ENCODE measurements around the gene CD2BP2.
A peak's percentile ranks its signal among the peaks of the same experiment; 100 is the strongest.

CD2BP2 gene

DNA sequence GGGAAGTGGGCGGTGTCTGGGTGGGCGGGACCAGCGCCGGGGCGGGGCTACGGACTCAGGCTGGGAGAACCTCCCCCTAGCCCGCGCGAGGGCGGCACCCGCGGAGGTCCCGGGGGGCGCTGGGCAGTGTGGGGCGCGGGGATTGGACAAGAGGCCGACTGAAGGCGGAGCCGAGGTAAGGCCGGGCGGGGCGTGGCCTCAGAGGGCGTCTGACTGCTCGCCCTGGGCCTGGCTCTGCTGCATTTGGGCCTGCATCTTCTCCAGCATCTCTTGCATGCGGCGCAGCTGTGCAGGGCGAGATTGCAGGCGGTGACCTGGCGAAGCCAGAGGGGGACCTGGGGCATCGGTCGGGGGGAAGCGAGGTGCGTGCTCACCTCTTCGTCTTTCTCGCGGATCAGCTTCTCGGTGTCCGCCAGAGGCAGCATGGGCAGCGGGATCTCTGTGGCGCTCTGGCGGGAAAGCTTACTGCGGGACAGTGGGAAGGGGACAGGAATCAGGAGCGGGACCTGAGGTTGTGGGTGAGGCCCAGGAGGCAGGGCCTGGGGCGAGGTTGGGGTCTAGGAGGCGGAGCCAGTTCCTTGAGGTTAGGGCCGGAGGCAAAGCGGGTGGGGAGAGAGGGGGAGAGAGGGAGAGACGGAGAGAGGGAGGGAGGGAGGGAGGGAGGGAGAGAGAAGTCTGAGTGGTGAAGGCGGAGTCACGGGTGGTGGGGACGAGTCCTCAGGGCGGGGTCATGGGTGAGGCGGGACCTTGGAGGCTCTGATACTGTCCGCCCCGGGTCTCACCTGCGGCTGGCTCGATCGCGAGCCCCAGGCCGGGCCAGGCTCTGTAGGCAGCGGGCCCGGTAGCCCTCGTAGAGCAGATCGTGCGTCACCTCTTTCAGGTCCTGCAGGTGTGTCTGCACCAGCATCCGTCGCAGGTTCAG lies 23.4 kb upstream of the CD2BP2 start:
- DNase-seq, result peak; percentile 90

DNA sequence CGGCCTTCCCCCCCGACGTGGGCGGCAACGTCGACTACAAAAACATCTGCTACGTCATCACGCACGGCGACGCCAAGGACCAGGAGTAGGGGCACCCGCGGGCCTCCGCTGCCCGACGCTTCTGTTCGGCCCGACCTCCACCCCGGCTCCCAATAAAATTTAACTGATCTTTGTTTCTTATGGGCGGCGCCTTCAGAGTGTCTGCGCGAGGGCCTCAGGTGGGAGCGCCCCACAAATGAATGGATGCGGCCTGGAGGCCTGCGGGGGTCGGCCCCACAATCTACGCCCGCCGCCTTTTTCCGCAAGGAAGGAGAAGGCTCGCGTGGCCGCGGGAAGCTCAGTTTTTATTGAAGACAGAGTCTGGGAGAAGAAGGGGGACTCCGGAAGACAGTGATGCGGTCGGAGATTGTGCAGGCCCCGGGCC lies 22.7 kb upstream of the CD2BP2 start:
- peak; percentile 58 for DNase-seq

DNA sequence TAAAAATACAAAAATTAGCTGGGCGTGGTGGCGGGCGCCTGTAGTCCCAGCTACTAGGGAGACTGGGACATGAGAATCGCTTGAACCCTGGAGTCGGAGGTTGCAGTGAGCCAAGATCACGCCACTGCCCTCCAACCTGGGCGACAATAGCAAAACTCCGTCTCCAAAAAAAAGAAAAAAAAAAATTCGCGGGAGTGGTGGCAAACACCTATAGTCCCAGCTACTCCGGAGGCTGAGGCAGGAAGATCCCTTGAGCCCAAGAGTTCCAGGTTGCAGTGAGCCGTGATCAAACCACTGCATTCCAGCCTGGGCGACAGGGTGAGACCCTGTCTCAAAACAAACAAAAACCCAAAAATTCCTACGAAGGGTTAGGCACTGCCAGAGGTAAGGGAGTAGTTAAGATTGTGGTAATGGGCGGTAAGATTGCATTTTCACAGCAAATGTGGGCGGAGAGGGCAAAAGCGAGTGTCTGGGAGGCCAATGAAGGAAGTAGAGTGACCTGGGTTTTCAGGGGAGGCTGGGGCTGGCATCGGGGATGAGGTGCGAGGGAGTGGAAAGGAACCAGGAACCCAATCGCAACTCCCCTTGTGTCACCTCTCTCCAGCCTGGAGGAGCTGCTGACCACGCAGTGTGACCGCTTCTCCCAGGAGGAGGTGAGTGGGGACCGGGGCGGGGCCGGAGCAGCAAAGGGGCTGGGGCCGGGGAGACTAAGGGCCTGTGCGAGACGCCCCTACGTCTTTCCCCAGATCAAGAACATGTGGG lies 22.1 kb upstream of the CD2BP2 start:
- no peak for DNase-seq

DNA sequence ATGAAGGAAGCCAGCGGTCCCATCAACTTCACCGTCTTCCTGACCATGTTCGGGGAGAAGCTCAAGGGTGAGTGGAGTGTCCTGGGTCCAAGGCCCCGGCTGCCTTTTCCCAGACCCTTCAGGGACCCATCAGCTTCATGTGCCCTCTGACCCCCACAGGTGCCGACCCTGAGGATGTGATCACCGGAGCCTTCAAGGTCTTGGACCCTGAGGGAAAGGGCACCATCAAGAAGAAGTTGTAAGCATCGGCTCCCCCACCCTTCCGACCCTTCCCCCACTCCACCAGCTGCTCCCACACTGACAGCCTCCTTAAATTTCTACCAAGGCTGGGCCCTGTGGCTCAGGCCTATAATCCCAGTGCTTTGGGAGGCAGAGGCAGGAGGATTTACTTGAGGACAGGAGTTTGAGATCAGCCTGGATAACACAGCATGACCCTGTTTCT lies 21.4 kb upstream of the CD2BP2 start:
- no peak for DNase-seq

DNA sequence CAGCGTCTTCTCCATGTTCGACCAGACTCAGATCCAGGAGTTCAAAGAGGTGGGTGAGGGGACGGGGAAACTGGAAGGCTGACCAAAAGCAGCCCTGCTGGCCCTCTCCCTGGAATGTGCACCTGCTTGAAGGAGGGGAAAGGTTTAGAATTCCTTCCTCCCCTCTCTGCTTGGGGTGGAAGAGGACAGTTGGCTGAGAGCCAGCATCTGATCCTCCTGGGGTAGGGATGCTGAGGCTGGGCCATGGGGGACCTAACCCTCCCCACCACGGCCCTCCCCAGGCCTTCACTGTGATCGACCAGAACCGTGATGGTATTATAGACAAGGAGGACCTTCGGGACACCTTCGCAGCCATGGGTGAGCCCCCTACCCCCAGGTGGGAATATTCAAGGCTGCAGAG lies 20.8 kb upstream of the CD2BP2 start:
- no peak for DNase-seq

DNA sequence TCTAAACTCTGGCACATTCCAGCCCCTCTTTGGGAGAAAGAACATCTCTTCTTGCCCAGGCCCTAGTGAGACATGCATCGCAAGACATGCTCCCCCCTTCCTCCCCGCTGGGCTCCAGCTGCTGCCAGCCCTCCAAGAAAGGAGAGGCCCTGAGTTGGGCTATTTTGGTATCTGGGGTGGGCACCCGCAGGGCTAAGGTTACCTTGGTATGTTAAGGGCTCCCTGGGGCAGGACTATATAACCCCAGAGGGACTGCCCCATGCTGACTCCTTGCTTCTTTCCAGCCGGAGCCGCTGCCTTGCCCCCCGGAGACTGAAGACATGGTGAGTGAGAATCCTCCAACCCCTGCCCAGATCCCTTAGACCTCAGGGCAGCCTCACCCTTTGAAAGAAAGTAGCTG lies 19.4 kb upstream of the CD2BP2 start, which contains the start of gene MYL11:
Gene MYL11, plus strand, starts transcription at position 265 of the 400 bp plus-strand sequence. Its CDS starts 56 bp downstream, at position 321.
- DNase-seq, result no peak

DNA sequence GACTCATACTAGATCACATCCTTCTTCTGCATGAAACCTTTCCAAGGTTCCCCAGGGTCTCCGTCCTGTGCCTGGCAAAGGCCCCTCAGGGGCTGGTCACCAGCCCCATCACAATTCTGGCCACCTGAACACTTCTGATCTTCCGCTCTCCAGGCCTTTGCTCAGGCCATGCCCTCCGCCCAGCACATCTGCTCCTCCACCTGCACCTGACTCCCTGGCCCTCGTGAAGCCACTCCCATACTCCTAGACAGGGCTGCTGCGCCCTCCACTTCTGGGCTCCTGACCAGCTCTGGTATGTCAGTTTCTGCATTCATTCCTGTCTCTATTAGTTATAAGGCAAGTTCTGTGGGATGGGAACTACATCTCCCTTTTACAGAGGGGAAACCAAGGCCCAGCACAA lies 17.6 kb upstream of the CD2BP2 start:
- DNase-seq, result no peak

DNA sequence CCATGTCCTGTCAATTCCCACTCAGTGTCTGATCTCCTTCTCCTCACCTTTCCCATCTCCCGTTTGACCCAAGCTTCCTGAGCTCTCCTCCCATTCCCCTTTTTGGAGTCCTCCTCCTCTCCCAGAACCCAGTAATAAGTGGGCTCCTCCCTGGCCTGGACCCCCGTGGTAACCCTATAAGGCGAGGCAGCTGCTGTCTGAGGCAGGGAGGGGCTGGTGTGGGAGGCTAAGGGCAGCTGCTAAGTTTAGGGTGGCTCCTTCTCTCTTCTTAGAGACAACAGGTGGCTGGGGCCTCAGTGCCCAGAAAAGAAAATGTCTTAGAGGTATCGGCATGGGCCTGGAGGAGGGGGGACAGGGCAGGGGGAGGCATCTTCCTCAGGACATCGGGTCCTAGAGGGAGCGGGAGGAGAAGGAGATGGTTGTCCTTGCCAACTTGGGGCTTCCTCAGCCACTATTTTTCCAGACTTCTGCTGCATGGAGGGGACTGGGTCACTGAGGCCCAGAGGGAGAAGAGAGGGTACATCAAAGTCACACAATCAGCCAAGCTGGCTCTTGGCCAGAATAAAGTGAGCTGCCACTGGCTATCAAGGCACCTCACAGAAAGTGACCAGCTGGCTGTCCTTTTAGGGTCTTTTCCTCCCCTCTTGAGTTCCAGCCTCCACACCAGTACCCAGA lies 17.1 kb upstream of the CD2BP2 start:
- no peak for DNase-seq

DNA sequence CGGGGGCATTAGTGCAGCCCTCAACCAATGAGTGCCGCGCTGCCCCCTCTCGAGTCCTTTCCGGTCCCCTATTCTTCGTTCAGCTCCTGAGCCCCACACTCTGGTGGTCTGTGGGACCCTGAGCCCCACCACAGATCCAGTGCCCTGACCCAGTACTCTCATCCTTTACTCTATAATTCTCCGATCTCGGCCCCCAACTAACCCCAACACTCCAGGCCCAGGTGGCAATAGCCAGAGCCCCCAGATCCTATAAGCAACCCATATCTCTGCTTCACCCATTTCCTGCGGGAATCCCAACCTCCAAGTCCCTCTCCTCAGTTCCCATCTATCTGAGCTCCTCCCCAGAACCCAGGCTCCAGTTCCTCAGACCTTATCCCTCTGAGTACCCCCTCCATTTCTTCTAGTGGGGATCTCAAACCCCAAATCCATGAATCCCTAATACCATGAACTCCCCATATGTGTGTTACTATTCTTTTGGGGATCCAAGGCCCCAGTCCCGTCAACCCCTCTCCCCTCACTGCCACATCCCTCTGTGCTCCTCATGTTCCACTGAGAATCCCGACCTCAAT lies 16.2 kb upstream of the CD2BP2 start:
- DNase-seq, result no peak

DNA sequence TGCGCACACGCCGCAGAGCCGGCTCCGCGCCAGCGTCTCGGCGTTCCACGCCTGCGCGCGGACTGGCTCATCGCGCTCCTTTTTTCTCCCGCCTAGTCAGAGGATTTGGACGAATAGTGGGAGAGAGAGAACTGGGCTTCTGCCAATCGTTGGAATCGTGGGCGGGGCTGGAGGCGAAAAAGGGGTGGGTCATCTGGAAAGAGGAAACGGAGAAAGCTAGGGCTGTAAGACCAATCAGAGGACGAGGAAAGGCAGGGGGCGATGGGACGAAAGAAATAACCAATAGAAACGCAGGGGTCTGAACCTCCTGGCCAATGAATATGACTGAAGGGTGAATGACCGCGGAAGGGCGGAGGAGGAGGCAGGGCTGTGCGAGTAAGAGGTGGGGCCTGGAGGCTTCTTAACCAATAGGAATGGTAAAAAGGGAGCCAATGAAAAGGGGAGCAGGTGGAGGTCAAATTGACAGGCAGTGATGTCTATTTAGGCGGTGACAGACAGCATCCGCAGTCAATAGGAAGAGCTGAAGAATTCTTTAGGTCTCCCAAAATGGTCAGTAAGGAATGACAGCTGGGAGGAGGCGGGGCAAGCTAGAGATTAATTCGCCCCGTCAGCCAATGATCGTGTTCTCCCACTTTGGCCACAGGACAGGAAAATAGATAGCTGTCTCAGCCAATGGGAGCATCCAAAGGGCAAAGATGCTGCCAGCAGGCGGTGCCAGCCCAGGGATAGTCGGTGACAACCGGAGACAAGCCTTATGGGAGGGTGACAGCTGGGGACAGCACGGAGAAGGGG lies 15.5 kb upstream of the CD2BP2 start, which contains the start of gene TBC1D10B:
Gene TBC1D10B, minus strand, starts transcription at position 39 of the 792 bp plus-strand sequence. CDS start 311 bp downstream, outside the sequence.
- DNase-seq, result peak; percentile 95

DNA sequence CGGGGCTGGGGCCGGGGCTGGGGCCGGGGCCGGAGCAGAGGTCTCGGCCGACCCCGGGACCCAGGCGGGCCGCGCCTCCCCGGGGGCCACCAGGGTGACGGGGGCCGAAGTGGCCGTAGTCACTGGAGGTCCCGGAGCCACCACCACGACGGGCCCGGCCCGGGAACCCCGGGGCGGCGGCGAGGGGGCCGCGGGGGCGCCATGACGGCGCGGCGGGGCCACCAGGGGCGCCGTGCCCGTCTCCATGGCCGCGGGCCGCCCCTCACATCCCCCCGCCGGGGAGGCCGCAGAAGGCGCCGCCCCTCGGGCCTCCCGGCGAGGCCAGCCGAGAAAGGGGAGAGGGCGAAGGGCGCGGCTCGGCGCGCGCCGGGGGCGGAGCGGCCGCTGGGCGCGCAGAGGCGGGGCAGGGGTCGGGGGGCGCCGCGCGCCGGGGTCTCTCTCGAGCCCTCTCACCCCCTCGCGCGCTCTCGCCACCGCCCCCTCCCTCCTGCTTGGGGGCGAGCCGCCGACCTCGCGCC lies 14.9 kb upstream of the CD2BP2 start:
- DNase-seq, result no peak

DNA sequence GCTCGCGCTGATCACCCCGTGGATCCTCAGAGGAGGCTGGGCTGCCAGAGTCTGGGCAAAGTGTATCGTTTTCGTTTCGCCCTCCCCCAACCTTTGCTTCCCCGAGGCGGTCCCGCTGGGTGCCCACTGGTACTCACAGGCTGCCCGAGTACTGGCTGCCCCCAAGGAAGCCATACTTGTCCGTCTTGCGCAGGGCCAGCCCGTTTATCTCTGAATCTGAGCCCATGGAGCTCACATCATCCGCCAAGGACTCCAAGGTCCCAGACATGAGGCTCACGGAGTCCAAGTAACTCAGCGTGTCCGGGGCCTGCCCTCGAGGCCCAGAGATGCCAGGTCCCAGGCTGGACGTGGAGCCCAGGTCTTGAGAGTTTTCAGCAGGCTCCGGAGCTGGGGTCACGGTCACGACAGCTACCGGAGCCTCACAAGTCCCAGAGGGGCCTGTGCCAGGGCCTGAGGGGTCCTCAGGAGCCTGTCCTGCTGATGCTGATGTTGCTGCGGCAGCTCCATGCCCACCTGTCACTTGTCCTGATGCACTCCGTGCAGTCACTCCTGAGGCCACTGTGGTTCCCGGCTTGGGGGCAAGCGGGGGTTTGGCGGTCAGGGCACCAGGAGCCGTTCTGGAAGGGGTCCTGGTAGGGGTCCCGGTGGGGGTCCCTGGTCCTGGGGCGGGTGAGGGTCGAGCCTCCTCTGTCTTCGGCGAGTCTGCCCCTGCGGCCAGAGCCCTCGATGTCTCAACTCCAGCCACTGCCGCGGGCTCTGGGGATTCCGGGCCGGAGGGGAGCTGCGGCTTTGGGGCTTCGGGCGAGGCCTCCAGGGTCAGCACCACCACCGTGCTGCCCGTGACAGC lies 14.2 kb upstream of the CD2BP2 start:
- no peak for DNase-seq

DNA sequence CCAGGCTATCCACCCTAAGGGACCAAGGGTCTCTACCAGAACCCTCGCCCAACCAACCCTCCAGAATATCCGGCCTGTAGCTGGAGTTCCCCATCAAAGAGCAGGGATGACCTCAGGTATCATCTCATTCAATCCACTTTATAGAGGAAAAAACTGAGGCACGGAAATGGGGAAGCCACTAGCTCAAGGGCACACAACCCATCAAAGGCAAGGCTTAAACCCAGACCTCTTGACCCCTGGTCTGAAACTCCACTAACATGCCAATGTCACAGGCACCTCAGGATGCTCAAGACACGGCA lies 13.6 kb upstream of the CD2BP2 start:
- no peak for DNase-seq

DNA sequence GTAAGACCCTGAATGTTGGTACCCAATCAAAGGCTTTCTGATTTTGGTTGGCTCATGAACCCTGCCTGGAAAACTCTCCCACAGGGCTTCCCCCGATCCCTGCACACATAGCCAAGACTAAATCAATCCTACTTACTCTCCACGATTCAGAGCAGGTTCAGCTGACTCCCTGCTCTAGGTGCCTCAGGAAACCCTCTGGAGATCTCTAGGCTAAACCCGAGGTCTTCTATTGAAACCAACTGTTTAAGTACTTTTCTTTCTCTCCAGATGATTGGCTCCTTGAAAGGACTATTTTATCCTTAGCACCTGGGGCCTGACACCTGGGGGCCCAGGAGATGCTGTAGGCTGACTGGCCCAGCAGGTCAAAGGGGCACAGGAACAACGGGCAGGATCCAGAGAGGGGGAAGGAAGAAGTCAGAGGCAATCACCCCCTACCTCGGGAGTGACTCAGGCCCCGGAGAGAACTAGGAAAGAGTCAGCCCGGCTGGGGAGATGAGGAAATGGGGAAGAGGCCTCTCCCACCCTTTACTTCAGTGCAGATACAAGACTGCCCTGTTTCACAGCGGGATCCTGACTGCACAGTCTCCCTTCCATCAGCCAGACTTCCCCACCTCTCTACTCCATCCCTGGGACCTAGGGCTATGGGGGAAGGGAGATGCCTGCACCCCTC lies 13.1 kb upstream of the CD2BP2 start:
- DNase-seq, result no peak

DNA sequence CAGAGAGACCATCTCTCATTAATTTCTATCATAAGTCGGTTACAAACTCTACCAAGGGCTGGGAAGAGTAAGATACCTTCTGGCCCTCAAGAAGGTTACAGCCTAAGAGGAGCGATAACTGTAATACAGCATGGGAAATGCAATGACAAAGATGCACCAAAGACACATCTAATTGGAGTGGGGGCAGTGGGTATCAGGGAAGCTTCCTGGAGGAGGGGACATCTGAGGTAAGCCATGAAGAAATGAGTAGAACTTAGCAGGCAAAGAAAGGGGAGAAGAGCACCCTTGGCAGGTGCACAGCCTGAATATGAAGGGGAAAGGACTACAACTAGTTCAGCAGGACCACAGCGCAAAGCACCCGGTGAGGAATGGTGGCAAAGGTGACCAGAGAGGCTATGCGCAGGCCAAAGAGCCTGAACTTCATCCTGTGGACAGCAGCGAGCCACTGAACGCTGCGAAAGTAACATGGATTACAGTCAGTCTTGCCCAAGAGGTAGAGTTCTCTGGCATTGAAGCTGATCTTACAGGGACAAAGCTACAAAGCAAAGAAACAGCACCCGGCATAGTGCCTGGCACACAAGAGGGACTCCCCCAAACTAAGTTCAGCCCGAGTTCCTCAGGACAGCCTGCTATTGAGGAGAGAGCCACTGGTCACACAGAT lies 12.4 kb upstream of the CD2BP2 start:
- no peak for DNase-seq

DNA sequence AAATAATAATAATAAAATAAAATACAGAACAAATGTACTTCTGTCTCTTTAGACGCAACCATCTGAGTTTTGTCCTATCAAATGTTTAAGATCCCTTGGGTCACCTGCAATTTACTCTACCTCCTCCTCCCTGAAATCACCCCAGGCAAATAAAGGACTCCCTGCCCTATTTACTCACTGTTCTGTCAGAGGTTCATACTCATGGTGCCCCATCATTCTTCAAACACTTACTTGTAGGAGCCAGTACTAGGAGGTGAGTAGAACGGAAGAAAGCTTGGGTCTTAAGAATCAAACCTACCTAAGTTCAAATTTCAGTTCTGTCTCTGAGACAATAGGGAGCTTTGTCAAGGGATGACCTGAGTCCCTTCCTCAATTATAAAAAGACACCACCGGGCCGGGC lies 11.4 kb upstream of the CD2BP2 start:
- DNase-seq, result no peak

DNA sequence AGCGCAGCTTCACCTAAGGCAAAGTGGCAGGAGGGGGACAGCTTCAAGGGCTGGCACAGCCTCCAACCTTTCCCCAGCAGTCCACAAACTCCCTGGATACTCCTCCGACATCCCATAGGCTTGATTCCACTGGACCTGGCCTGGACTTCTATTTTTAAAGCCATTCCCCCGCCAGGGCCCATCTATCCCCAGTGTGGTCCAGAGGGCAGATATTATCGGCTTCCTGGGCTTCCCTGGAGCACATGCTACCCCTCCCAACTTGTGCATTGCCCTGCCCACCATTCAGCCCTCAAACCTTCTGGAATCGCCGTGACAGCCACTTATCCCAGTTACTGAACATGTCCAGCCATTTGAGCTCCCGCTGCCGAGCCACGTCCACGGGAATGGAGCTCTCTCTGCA lies 10.1 kb upstream of the CD2BP2 start:
- no peak for DNase-seq

DNA sequence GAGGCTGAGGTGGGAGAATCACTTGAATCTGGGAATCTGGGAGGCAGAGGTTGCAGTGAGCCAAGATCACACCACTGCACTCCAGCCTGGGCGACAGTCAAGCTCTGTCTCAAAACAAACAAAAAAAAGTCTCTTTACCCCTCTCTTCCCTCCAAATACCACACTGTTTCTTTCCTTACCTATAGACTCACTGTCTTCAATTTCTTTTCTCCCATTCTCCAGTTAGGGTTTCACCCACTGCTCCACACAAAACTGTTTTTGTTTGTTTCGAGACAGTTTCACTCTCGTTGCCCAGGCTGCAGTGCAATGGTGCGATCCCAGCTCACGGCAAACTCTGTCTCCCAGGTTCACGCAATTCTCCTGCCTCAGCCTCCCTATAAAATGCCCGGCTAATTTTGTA lies 6.1 kb upstream of the CD2BP2 start:
- no peak for DNase-seq

DNA sequence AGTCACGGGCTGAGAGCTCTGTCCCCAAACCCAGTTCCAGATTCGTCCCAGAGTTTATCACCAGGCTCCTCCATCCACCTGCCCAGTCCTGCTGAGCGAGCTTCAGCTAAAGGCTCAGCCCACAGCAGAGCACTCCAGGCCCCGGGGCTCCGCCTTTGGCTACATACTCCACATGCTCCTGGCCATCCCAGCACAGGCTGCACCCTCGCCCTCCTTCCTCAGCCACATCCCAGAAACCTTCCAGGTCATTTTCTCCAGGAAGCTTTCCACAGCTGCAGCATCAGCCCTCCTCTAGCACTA lies 4.7 kb upstream of the CD2BP2 start:
- DNase-seq, result no peak

Data from 8988T (cell line).